Stimulated activated CD8-positive, alpha-beta memory T cell treated with anti-CD3 and anti-CD28 coated beads, Interleukin-2, amount 100 ng/mL, for 48 hours (primary cell): ENCODE data around the gene KCNK17.
"Not testable (repeated sequence)": the region's sequence is repeated elsewhere in the genome, so short reads cannot be mapped to it uniquely, and the experiment has no call there.

Source experiments
- DNase-seq, 2 donors: peaks; one replicate each; pipeline ENCODE4 v3.0.0-alpha.2; 2020; ENCODE audit warnings: low read depth in 2 of 2

The KCNK17 gene

GRCh38 chr6:39302011-39302410 lies 12.2 kb downstream of the KCNK17 start:
- DNase-seq, result no peak

DNA sequence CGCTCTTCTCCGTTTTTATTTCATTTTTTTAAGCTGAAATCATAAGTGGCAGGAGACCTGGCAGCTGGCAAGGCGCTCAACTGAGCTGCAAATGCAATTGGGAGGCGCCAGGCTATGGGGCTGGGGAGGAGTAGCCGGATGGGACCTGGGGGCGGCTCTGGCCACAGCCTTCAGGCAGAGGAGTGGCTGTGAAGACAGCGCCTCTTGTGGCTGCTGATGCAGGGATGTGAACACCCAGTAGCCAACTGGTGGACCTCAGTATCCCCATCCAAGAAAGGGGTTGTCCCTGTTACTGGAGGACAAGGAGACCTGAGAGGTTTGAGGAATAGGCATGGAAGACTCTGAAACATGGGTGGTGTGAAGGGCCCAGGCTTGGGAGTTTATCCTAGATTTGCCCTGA lies 12.6 kb downstream of the KCNK17 start:
- DNase-seq, result no peak

GRCh38 chr6:39300739-39301138 lies 13.5 kb downstream of the KCNK17 start:
- no peak for DNase-seq

GRCh38 chr6:39298061-39298460 lies 16.2 kb downstream of the KCNK17 start:
- DNase-seq, result no peak

- no peak for DNase-seq
Observed at GRCh38 chr6:39296745-39297640, 17.2 kb downstream of the KCNK17 start.

DNA sequence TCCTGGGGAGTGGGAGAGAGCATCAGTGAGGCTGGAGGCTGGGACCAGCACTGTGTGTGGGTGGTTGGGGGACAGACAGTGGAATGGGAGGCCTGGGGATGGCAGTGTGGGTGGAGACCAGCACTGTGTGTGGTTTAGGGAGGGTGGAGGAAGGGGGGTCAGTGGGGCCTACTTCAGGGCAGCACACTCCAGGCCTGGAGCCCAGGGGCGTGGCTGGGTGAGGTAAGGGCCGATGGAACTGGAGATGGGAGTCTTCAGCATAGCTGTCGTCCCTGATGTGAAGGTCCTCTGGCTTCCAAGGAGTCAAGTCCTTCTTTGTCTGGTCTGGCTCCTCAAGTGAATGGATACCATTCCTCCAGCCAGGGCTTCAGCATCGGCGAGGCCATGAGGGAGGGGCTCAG lies 18.6 kb downstream of the KCNK17 start:
- DNase-seq, result no peak

DNA sequence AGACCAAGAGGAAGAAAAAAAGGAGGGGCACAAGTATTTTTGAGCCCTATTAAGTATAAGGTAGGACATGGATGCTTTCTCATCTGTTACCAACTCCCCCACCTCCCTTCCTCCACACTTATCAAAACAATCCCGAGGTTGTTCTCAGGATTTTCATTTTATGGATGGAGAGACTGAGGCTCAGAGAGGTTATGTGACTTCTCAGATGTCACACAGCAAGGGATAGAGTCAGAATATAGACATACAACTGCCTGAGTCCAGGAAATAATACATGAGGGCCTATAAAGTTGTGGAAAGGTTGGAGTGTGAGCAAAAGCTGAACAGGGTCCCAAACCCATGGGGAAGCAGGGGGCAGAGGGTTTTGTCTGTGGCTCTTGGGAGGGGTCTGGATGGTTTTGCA lies 19.3 kb downstream of the KCNK17 start:
- DNase-seq, result no peak

DNA sequence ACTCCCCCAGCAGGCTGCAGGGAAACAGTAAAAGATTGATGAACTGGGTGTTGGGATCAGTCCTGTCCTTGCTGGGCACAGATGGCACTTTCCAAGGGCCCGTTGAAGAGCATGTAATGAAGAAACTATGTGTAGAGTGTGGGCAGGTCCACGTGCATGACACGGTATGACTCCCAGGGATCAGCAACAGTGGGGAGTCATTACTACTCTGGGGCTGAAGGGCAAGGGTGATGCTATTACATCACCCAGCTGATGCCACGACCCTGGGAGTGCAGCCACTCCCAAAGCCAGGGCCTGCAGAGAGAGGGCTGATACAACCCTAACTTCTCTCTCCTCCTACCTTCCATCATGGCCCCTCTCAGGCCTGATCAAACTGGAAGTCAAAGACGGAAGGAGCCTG lies 20.1 kb downstream of the KCNK17 start:
- no peak for DNase-seq

DNA sequence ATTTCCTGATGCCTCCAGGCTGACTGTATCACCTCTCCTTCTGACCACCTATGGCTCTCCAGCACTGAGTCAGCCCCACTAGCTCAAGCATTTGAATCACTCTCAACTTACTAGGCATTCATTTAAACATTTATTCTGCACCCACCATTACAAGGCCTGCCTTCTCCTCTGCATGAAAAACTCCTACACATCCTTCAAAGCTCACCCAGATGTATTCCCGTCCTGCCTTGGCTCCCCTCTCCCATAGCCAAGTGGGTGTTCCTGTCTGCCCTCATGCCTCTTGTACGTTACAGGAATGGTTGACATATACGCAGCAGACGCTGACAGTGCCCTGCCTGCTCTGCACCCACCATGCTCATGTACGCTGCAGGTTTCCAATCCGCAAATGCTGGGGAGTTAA lies 21.6 kb downstream of the KCNK17 start:
- DNase-seq, result no peak

- no peak for DNase-seq
Observed at GRCh38 chr6:39289490-39289889, 24.7 kb downstream of the KCNK17 start.

GRCh38 chr6:39287601-39288000 lies 26.6 kb downstream of the KCNK17 start:
- no peak for DNase-seq

- DNase-seq, result not testable (repeated sequence)
Observed at GRCh38 chr6:39286596-39286995, 27.6 kb downstream of the KCNK17 start.

DNA sequence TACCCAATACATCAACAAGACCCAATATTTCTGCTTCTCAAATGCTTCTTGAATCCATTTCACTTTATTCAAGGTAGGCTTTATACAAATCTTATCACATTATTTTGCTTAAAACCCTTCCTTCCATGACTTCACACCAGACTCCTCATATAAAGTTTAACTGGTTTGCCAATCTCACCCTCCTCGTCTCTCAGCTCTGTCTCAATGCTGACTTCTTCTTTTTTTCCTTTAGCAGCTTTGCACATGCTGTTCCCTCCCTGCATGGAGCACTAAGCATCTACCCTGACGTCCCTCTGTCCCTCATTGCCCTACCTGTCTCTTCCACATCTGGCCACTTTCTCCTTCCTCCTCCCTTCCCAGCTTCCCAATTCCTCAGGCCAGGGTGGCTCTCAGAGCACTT lies 31.4 kb downstream of the KCNK17 start:
- DNase-seq, result no peak

GRCh38 chr6:39281312-39281980 lies 32.8 kb downstream of the KCNK17 start:
- no peak for DNase-seq

- DNase-seq, result no peak
Observed at GRCh38 chr6:39280247-39280731, 33.9 kb downstream of the KCNK17 start.

DNA sequence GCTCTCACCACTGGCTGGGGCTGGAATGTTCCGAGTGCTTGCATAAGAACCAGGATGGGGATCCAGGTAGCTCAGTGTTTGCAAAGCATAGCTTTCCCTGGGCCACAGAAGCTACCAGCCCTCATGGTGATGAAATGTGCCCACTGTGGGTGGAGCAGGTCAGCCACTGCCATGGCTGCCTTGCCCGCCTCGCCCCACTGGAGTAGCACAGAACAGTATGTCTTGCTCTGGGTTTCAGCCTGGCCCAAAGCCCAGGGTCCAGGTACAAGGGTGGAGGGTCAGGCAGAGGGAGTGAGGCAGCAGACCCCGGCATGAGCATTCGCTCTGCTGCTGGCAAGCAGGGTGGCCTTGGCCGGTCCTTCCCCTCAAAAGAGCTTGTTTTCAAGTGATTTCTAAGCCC lies 34.7 kb downstream of the KCNK17 start:
- DNase-seq, result no peak

DNA sequence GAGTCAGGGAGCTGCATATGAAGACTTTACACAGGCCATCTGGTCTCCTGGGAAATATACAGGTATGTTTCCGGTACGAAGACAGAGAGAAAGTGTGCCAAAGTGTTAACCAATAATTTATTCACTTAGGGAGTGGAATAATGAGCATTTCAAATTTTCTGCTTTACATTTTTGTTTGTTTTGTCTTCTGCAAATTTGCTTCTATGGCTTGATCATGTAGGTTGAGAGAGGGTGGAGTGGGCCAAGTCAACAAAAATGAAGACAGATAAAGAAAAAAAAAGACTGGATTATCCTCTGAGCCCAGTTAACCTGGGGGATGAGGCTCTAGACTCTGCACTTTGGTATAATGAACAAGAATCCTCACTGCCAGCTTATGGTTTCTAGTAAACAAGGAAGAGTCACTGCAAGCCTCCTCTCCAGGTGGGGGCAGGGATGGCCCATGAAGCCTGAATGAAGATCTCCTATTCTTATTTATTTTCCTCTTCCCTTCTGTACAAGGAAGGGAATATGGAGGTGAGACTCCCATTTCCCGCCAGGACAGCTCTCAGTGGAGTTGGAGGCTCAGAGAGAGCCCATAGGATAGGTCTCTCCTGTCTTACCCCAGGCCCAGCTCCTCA lies 37.7 kb downstream of the KCNK17 start:
- no peak for DNase-seq

GRCh38 chr6:39274903-39275302 lies 39.3 kb downstream of the KCNK17 start:
- DNase-seq, result no peak

GRCh38 chr6:39274471-39274870 lies 39.7 kb downstream of the KCNK17 start:
- DNase-seq, result no peak

GRCh38 chr6:39273406-39273821 lies 40.8 kb downstream of the KCNK17 start:
- DNase-seq, result no peak

DNA sequence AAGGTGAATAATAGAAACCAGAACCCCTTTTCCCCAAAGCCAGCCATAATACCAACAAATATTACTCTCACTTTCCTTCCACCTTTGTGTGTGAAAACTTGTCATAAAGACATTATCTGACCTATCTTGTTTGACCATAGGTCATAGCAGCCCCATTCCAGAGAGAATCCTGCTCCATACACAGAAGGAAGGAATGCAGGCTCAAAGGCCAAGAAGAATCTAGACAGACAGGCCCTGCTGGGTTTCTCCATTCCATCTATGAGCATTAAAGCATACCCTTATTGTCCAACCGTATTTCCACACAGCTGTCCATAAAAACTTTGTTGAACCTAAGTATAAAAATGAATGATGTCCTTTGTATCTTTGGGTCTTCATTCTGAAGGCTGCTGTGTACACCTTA lies 44.3 kb downstream of the KCNK17 start:
- no peak for DNase-seq

- no peak for DNase-seq
Observed at GRCh38 chr6:39268721-39269120, 45.5 kb downstream of the KCNK17 start.

DNA sequence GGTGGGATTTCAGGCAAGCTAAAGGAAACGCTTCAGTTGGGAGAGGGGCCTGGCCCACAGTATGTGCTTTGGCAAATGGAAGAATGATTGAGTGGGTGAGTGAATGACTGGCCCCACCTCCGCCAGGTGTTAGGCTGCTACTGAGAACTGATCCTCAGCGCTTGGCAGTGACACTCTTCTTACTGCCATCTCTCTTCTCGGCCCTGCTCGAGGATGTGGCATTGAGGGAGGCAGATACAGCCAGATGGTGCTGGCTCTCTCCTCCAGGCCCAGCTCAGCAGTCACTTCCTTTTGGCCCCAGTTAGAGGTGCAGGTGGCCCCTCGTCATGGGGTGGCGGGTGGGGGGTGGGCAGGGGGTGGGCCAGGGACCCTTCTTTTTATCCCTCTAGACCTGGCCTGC lies 46.0 kb downstream of the KCNK17 start:
- no peak for DNase-seq
